Astrocyte (in vitro differentiated cells and primary cell): ENCODE results near the gene EIF3F. TPM values are rescaled to one million over a fixed set of nuclear protein-coding genes. Genes with fewer than 3 reads are reported as not detected.
"Not testable (repeated sequence)": the region's sequence is repeated elsewhere in the genome, so short reads cannot be mapped to it uniquely, and the experiment has no call there.

Experiments
- DNase-seq: peaks from one replicate; pipeline ENCODE4 v3.0.0-alpha.2; 2010; ENCODE audit warnings: low read depth
- FAIRE-seq: peaks from 2 replicates; lab custom pipeline; 2011; peaks lifted over from hg19 to GRCh38; lab: Jason Lieb, UNC
- H2AFZ ChIP-seq: 2 replicates; pipeline ENCODE4 v1.6.0; 2012; ENCODE audit warnings: low read depth, low read length, inconsistent platforms
- H3K27ac ChIP-seq: 2 replicates; pipeline ENCODE4 v1.5.1; 2011; ENCODE audit warnings: low read depth, low read length, inconsistent platforms
- H3K27me3 ChIP-seq: 2 replicates; pipeline ENCODE4 v1.6.0; 2011; ENCODE audit warnings: low read length, inconsistent platforms; ENCODE audit not compliant: insufficient read depth
- H3K36me3 ChIP-seq: 2 replicates; pipeline ENCODE4 v1.5.1; 2011; ENCODE audit warnings: low read length, inconsistent platforms; ENCODE audit not compliant: insufficient read depth
- H3K4me1 ChIP-seq: 2 replicates; pipeline ENCODE4 v1.5.1; 2011; ENCODE audit warnings: low read length, inconsistent platforms; ENCODE audit not compliant: insufficient read depth
- H3K4me2 ChIP-seq: 2 replicates; pipeline ENCODE4 v1.6.0; 2012; ENCODE audit warnings: low read length, inconsistent platforms
- H3K4me3 ChIP-seq: 2 replicates; pipeline ENCODE4 v1.5.1; 2011; ENCODE audit warnings: low read depth, mild to moderate bottlenecking, low read length, inconsistent platforms; ENCODE audit not compliant: insufficient read depth
- H3K79me2 ChIP-seq: 2 replicates; pipeline ENCODE4 v1.6.0; 2012; ENCODE audit warnings: mild to moderate bottlenecking, low read length, inconsistent platforms; ENCODE audit not compliant: insufficient read depth
- H3K9ac ChIP-seq: 2 replicates; pipeline ENCODE4 v1.6.0; 2012; ENCODE audit warnings: mild to moderate bottlenecking, low read length, inconsistent platforms
- H3K9me3 ChIP-seq: 2 replicates; pipeline ENCODE4 v1.5.1; 2012; ENCODE audit warnings: low read depth, mild to moderate bottlenecking, low read length, inconsistent platforms; ENCODE audit not compliant: insufficient read depth
- H4K20me1 ChIP-seq: 2 replicates; pipeline ENCODE4 v1.6.0; 2012; ENCODE audit warnings: low read length, inconsistent platforms; ENCODE audit not compliant: insufficient read depth
- H3K27ac Mint-ChIP-seq: one replicate; pipeline ENCODE4 v1.8.0; 2021; ENCODE audit warnings: mild to moderate bottlenecking, mixed read lengths; ENCODE audit not compliant: unreplicated experiment
- H3K27me3 Mint-ChIP-seq: one replicate; pipeline ENCODE4 v1.8.0; 2021; ENCODE audit warnings: low read depth, mixed read lengths; ENCODE audit not compliant: unreplicated experiment
- H3K36me3 Mint-ChIP-seq: one replicate; pipeline ENCODE4 v1.8.0; 2021; ENCODE audit warnings: low read depth, mixed read lengths; ENCODE audit not compliant: unreplicated experiment
- H3K4me1 Mint-ChIP-seq: one replicate; pipeline ENCODE4 v1.8.0; 2021; ENCODE audit warnings: low read depth, mixed read lengths; ENCODE audit not compliant: unreplicated experiment
- H3K4me3 Mint-ChIP-seq: one replicate; pipeline ENCODE4 v1.8.0; 2021; ENCODE audit warnings: mild to moderate bottlenecking, moderate library complexity, mixed read lengths; ENCODE audit not compliant: unreplicated experiment
- H3K9me3 Mint-ChIP-seq: one replicate; pipeline ENCODE4 v1.8.0; 2021; ENCODE audit warnings: mild to moderate bottlenecking, mixed read lengths; ENCODE audit not compliant: unreplicated experiment
- EZH2 ChIP-seq: IDR thresholded peaks from 2 replicates; pipeline ENCODE4 v1.6.1; 2012; ENCODE audit warnings: mild to moderate bottlenecking, low read length, inconsistent platforms; ENCODE audit not compliant: insufficient read depth
- total RNA-seq: library from RNA; stranded (reverse); gene quantifications from 2 replicates; pipeline ENCODE4 v1.2.1, GENCODE V29; 2021
- TF ChIP-seq, protein P1 (sequence below): IDR thresholded peaks from 2 replicates; pipeline ENCODE4 v1.5.1; 2011; ENCODE audit warnings: low read depth, mild to moderate bottlenecking, inconsistent platforms, low read length, moderate library complexity; ENCODE audit not compliant: insufficient read depth

Gene EIF3F
- total RNA-seq, 1 donor from 2014 or later = 260 TPM

DNA sequence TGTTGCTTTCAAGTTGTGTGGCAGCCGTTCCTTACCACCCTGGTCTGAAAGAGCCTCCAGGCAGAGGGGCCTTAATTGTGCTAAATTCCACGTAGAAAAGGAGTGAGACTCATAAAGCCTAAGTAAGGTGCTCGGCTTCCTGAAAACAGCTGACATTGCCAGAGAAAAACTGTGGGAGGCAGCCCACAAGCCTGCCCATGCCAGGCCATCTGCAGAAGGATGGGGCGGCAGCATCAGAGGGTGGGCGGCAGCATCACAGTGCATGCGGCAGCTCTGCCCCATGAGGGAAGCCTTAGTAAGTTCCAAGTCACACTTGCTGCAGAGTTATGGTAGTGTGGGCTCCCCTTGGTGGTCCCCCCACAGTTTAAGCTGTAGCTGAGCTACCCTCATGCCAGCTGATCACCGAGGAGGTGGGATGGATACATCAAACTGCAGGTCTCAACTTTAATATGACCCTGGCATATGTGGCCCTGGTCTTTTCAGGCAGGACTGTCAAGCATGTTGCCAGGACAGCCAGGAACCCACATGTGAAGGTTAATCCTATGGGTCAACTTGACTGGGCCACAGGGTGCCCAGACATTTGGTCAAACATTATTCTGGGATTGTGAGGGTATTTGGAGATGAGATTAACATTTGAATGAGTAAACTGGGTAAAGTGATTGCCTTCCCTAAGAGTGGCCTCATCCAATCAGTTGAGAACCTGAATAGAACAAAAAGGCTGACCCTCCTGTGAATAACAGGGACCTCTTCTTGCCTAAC lies 3.1 kb upstream of the EIF3F start:
- Histone ChIP-seq H3K9me3 (no peaks in the 10 kb centered on the region), H3K4me1 (peaks cover 13% of the 10 kb centered on the region), H4K20me1 (peaks cover 15% of the 10 kb centered on the region), H3K4me2 (no peak overlapping the region), H3K36me3 (peaks cover 7% of the 10 kb centered on the region), H3K27ac (no peak overlapping the region), H3K79me2 (peaks cover 19% of the 10 kb centered on the region), H3K4me3 (no peak overlapping the region), H3K9ac (no peak overlapping the region), H2AFZ (no peak overlapping the region), H3K27me3 (no peaks in the 10 kb centered on the region)
- no peak overlapping the region for H3K4me3 Mint-ChIP-seq
- no peak for TF ChIP-seq EZH2
- TF ChIP-seq, protein P1, sequence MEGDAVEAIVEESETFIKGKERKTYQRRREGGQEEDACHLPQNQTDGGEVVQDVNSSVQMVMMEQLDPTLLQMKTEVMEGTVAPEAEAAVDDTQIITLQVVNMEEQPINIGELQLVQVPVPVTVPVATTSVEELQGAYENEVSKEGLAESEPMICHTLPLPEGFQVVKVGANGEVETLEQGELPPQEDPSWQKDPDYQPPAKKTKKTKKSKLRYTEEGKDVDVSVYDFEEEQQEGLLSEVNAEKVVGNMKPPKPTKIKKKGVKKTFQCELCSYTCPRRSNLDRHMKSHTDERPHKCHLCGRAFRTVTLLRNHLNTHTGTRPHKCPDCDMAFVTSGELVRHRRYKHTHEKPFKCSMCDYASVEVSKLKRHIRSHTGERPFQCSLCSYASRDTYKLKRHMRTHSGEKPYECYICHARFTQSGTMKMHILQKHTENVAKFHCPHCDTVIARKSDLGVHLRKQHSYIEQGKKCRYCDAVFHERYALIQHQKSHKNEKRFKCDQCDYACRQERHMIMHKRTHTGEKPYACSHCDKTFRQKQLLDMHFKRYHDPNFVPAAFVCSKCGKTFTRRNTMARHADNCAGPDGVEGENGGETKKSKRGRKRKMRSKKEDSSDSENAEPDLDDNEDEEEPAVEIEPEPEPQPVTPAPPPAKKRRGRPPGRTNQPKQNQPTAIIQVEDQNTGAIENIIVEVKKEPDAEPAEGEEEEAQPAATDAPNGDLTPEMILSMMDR = no peak
- peaks cover 10% of the 10 kb centered on the region for H3K4me1 Mint-ChIP-seq
- FAIRE-seq = no peak
- H3K9me3 Mint-ChIP-seq = peaks cover 2% of the 10 kb centered on the region
- H3K36me3 Mint-ChIP-seq = peaks cover 2% of the 10 kb centered on the region
- no peak overlapping the region for H3K27ac Mint-ChIP-seq
- no peaks in the 10 kb centered on the region for H3K27me3 Mint-ChIP-seq
- DNase-seq = no peak

- H3K9me3 ChIP-seq, H3K27me3 ChIP-seq, H3K9me3 Mint-ChIP-seq, H3K27me3 Mint-ChIP-seq, FAIRE-seq, DNase-seq: not testable (repeated sequence)
- Histone ChIP-seq H3K4me1 (peaks cover 13% of the 10 kb centered on the region), H3K79me2 (peaks cover 52% of the 10 kb centered on the region), H3K4me2 (peak overlapping the region; percentile 100), H4K20me1 (peaks cover 43% of the 10 kb centered on the region), H3K36me3 (peaks cover 31% of the 10 kb centered on the region), H2AFZ (peak overlapping the region; percentile 71), H3K4me3 (peak overlapping the region; percentile 98), H3K9ac (peak overlapping the region; percentile 96), H3K27ac (peak overlapping the region; percentile 71)
- Mint-ChIP-seq H3K4me1 (peaks cover 18% of the 10 kb centered on the region), H3K4me3 (peak overlapping the region; percentile 100), H3K36me3 (peaks cover 11% of the 10 kb centered on the region), H3K27ac (peak overlapping the region; percentile 82)
These were observed 385 bp downstream of the EIF3F start for GRCh38 chr11:7987560-7987883.

GRCh38 chr11:7994581-7995278 lies 7.6 kb downstream of the EIF3F start:
- Mint-ChIP-seq H3K27me3 (no peaks in the 10 kb centered on the region), H3K27ac (no peak overlapping the region), H3K36me3 (peaks cover 38% of the 10 kb centered on the region), H3K9me3 (no peaks in the 10 kb centered on the region), H3K4me1 (peaks cover 7% of the 10 kb centered on the region), H3K4me3 (no peak overlapping the region)
- H3K4me2 ChIP-seq = no peak overlapping the region
- H3K4me1 ChIP-seq = no peaks in the 10 kb centered on the region
- peaks cover 26% of the 10 kb centered on the region for H3K79me2 ChIP-seq
- TF ChIP-seq, protein P1 = no peak
- no peak for TF ChIP-seq EZH2
- H3K27ac ChIP-seq = no peak overlapping the region
- H3K27me3 ChIP-seq = no peaks in the 10 kb centered on the region
- no peaks in the 10 kb centered on the region for H3K9me3 ChIP-seq
- FAIRE-seq (no peak), DNase-seq (no peak)
- H4K20me1 ChIP-seq = peaks cover 38% of the 10 kb centered on the region
- peaks cover 79% of the 10 kb centered on the region for H3K36me3 ChIP-seq
- no peak overlapping the region for H3K4me3 ChIP-seq
- no peak overlapping the region for H3K9ac ChIP-seq
- no peak overlapping the region for H2AFZ ChIP-seq
